SU-DHL-6 (cell line): ENCODE results near the gene MBP.

ENCODE experiments used
- H2AFZ ChIP-seq: fragments of 200-600 bp; sonication (generic); 2 replicates; pipeline ENCODE4 v1.6.1; 2014; ENCODE audit warnings: low read depth, mild to moderate bottlenecking, moderate library complexity, mixed read lengths, antibody characterized with exemption, low read length; ENCODE audit not compliant: severe bottlenecking
- H3F3A ChIP-seq: fragments of 200-600 bp; shearing (Covaris generic); 2 replicates; pipeline ENCODE4 v1.6.0; 2016; ENCODE audit warnings: antibody characterized with exemption, mild to moderate bottlenecking; ENCODE audit not compliant: insufficient read depth
- H3K27ac ChIP-seq: fragments of 200-600 bp; sonication (generic); 2 replicates; pipeline ENCODE4 v1.5.1; 2016; ENCODE audit warnings: low read depth, mild to moderate bottlenecking, low read length, moderate library complexity, mixed read lengths
- H3K27me3 ChIP-seq: fragments of 200-600 bp; sonication (generic), shearing (Covaris generic); 2 replicates; pipeline ENCODE4 v1.6.0; 2014; ENCODE audit warnings: mild to moderate bottlenecking, low read length
- H3K36me3 ChIP-seq: fragments of 200-600 bp; sonication (generic); 2 replicates; pipeline ENCODE4 v1.6.1; 2014; ENCODE audit warnings: mild to moderate bottlenecking, low read length, mixed read lengths
- H3K4me2 ChIP-seq: fragments of 300-600, 200-600 bp; shearing (Covaris generic), sonication (generic); 2 replicates; pipeline ENCODE4 v1.6.0; 2014; ENCODE audit warnings: low read length, low read depth, mild to moderate bottlenecking; ENCODE audit not compliant: poor library complexity, severe bottlenecking
- H3K4me3 ChIP-seq: fragments of 200-600 bp; sonication (generic); 2 replicates; pipeline ENCODE4 v1.5.1; 2014; ENCODE audit warnings: antibody characterized with exemption, low read length, mild to moderate bottlenecking, mixed read lengths; ENCODE audit not compliant: insufficient read depth, poor library complexity, severe bottlenecking
- H3K79me2 ChIP-seq: fragments of 200-600 bp; sonication (generic); 2 replicates; pipeline ENCODE4 v1.6.1; 2014; ENCODE audit warnings: mild to moderate bottlenecking, low read length, moderate library complexity; ENCODE audit not compliant: insufficient read depth
- H3K9ac ChIP-seq: fragments of 200-600 bp; sonication (generic); 2 replicates; pipeline ENCODE4 v1.7.0; 2014; ENCODE audit warnings: mild to moderate bottlenecking, low read length
- H3K9me2 ChIP-seq: fragments of 200-600 bp; sonication (generic); replicated peaks from 2 replicates; pipeline ENCODE4 v1.6.1; 2014; ENCODE audit warnings: low read length; ENCODE audit not compliant: insufficient read depth
- H3K9me3 ChIP-seq: fragments of 200-600 bp; sonication (generic); 2 replicates; pipeline ENCODE4 v1.6.1; 2014; ENCODE audit warnings: low read length, mixed read lengths; ENCODE audit not compliant: insufficient read depth
- H4K20me1 ChIP-seq: fragments of 200-600 bp; sonication (generic); 2 replicates; pipeline ENCODE4 v1.6.1; 2014; ENCODE audit warnings: low read depth, mild to moderate bottlenecking, antibody characterized with exemption, low read length, moderate library complexity, mixed read lengths
- EZH2phosphoT487 ChIP-seq: fragments of 200-600 bp; sonication (generic), shearing (Covaris generic); conservative IDR thresholded peaks from 2 replicates; pipeline ENCODE4 v1.6.1; 2018; ENCODE audit warnings: mild to moderate bottlenecking, antibody characterized with exemption, low read length, moderate library complexity, mixed read lengths
- TF ChIP-seq, protein P1 (sequence below): fragments of 200-600 bp; sonication (generic); IDR thresholded peaks from one replicate; pipeline ENCODE4 v1.5.1; 2017; ENCODE audit warnings: antibody characterized with exemption, mild to moderate bottlenecking, low read length, moderate library complexity; ENCODE audit not compliant: insufficient read depth, poor library complexity, severe bottlenecking

The MBP gene

DNA sequence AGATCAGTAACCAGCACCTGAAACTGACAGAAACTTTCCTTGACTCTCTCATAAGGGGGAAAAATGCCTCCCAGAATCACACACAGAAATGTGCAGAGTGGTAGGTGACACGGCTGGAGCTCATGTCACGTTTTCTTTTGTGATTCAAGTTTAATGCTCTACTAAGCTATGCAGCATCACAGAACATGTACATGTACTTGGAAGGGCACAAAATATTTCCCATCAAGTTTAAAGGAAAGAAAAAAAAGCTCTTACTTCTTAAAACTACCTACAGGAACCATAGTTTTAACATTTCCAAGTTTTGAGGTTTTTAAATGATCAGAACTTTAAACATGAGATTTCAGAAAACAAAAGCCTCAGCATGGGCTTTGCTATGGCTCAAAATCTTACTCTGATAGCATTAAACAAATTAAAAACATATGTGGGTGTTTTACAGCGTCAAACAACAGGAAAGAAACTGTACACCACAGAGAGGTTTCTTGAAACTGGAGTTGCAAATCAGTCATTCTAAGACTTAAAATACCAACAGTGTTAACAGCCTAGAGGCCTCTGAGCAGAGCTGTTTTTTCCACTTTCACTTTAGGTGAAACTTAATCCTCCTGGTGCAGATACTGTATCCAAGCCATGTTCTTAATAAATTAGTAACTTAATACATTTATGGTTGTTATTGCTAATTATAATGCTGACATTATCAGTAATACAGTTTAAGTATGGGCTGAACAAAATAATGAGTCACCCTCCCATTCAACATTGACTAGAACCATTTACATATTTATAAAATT lies 30.1 kb downstream of the MBP start:
- no peaks in the 10 kb centered on the region for H3K9me2 ChIP-seq
- no peaks in the 10 kb centered on the region for H3K27me3 ChIP-seq
- H3F3A ChIP-seq: peaks cover 60% of the 10 kb centered on the region
- H3K36me3 ChIP-seq: no peaks in the 10 kb centered on the region; the same call in 1 of the 2 replicates
- H3K9ac ChIP-seq: peak overlapping the region; percentile 51
- no peak overlapping the region for H3K4me3 ChIP-seq
- no peak overlapping the region for H2AFZ ChIP-seq
- H3K4me2 ChIP-seq: peak overlapping the region; percentile 67
- TF ChIP-seq EZH2phosphoT487: no peak
- TF ChIP-seq, protein P1, sequence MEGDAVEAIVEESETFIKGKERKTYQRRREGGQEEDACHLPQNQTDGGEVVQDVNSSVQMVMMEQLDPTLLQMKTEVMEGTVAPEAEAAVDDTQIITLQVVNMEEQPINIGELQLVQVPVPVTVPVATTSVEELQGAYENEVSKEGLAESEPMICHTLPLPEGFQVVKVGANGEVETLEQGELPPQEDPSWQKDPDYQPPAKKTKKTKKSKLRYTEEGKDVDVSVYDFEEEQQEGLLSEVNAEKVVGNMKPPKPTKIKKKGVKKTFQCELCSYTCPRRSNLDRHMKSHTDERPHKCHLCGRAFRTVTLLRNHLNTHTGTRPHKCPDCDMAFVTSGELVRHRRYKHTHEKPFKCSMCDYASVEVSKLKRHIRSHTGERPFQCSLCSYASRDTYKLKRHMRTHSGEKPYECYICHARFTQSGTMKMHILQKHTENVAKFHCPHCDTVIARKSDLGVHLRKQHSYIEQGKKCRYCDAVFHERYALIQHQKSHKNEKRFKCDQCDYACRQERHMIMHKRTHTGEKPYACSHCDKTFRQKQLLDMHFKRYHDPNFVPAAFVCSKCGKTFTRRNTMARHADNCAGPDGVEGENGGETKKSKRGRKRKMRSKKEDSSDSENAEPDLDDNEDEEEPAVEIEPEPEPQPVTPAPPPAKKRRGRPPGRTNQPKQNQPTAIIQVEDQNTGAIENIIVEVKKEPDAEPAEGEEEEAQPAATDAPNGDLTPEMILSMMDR: no peak
- H4K20me1 ChIP-seq: no peaks in the 10 kb centered on the region
- peaks cover 58% of the 10 kb centered on the region for H3K79me2 ChIP-seq
- peak overlapping the region; percentile 95 for H3K27ac ChIP-seq
- no peaks in the 10 kb centered on the region for H3K9me3 ChIP-seq

DNA sequence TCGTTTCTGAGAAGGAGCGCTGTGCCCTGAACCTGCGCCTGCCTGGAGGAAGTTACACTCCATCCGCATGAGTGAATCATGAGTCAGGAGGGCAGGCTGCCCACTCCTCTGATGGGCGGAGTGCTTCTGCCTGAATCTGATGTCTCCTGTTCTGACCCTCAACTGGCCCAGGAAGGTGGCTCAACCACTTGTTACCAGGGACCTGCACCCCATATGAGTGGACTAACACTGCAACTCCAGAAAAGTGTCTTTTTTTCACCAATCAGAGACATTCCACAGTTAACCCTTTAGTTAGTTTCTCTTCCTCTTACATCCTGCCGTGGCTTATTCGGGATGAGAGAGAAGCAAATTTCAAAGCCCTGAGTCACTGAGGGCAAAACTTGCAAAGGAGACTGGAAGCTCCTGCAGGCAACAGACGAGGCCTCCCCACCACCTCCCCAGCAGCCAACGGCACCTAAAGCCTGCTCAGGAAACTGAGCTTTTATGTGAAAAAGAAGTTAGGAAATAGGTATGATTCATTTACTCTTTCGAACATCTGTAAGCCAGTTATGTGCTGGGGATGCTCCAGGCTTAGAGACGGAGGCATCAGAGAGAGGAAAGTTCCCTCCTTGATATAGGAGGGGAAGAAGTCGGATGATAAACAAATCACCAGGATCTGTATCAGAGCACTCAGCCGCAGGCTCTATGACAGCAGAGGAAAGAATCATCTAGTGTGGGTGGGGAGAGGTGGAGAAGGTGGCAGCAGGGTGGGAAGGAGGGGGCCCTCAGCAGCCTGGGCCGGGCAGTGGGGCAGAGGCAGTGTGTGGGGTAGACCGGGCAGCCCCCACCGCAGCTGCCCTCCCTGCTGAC lies 30.9 kb downstream of the MBP start:
- no peaks in the 10 kb centered on the region for H3K27me3 ChIP-seq
- H3K27ac ChIP-seq: peak overlapping the region; percentile 95
- peaks cover 60% of the 10 kb centered on the region for H3F3A ChIP-seq
- no peaks in the 10 kb centered on the region for H3K9me2 ChIP-seq
- no peaks in the 10 kb centered on the region for H3K9me3 ChIP-seq
- peak overlapping the region; percentile 51 for H3K9ac ChIP-seq
- no peak overlapping the region for H2AFZ ChIP-seq
- H3K4me3 ChIP-seq: peak overlapping the region; percentile 27
- H3K36me3 ChIP-seq: no peaks in the 10 kb centered on the region; the same call in 1 of the 2 replicates
- peak overlapping the region; percentile 67 for H3K4me2 ChIP-seq
- peaks cover 58% of the 10 kb centered on the region for H3K79me2 ChIP-seq
- no peak for TF ChIP-seq EZH2phosphoT487
- TF ChIP-seq, protein P1: no peak
- H4K20me1 ChIP-seq: no peaks in the 10 kb centered on the region

DNA sequence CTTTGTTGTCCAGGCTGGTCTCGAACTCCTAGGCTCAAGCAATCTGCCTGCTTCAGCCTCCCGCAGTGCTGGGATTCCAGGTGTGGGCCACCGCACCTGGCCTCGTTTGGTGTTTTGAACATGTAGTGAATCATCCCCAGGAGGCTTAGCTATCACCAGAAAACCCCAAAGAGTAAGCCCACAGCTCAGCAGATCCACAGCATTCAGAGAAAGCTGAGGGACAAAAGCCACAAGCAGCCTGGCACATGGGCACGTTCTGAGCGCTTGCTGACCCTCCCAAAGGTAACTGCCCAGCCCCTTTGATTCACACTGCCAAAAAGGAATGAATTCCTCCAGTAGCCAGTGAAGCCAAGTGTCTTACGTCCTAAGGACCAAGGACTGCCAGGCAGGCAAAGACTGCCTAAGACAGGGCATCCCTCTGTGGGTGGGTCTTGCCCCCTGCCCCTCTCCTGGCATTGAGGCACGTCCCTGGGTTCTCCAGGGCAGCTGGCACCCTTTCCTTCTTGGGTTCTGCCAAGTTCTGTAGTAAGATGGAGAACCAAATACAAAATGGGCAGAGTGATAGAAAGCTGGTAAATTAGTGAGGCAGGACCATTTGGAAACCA lies 31.7 kb downstream of the MBP start:
- H3K4me2 ChIP-seq: peak overlapping the region; percentile 67
- H3K79me2 ChIP-seq: peaks cover 55% of the 10 kb centered on the region
- H3K9me2 ChIP-seq: no peaks in the 10 kb centered on the region
- no peaks in the 10 kb centered on the region for H3K27me3 ChIP-seq
- TF ChIP-seq, protein P1: no peak
- no peak for TF ChIP-seq EZH2phosphoT487
- H2AFZ ChIP-seq: no peak overlapping the region
- peak overlapping the region; percentile 51 for H3K9ac ChIP-seq
- H3K9me3 ChIP-seq: no peaks in the 10 kb centered on the region
- H3K4me3 ChIP-seq: no peak overlapping the region
- peak overlapping the region; percentile 95 for H3K27ac ChIP-seq
- H3F3A ChIP-seq: peaks cover 64% of the 10 kb centered on the region
- no peaks in the 10 kb centered on the region for H4K20me1 ChIP-seq
- H3K36me3 ChIP-seq: peaks cover 3% of the 10 kb centered on the region; the same call in 1 of the 2 replicates
